Thyroid gland (tissue), 4 donors: ENCODE data around the gene BEND4. TPM values are rescaled to one million over a fixed set of nuclear protein-coding genes. Genes with fewer than 3 reads are reported as not detected.

Experiments used
- DNase-seq, 2 donors: peaks; one replicate each; pipeline ENCODE4 v3.0.0-alpha.2; 2019
- H3K27ac ChIP-seq, 3 donors: fragments of 200-600 bp; sonication (generic); 1 replicate in 2 of 3; 2 replicates in 1 of 3; pipeline ENCODE4 v1.5.1; 2016 to 2019; ENCODE audit warnings: mild to moderate bottlenecking in 1 of 3, moderate library complexity in 1 of 3
- H3K27me3 ChIP-seq: fragments of 200-600 bp; sonication (generic); one replicate; pipeline ENCODE4 v1.5.1; 2019
- H3K36me3 ChIP-seq, 2 donors: fragments of 200-600 bp; sonication (generic); one replicate each; pipeline ENCODE4 v1.5.1; 2016 to 2019
- H3K4me1 ChIP-seq, 2 donors: fragments of 200-600 bp; sonication (generic); one replicate each; pipeline ENCODE4 v1.5.1; 2017 to 2019
- H3K4me3 ChIP-seq, 3 donors: fragments of 200-600 bp; sonication (generic); replicated peaks in 1 of 3; 1 replicate in 2 of 3; 2 replicates in 1 of 3; pipeline ENCODE4 v1.5.1; 2016; ENCODE audit warnings: mild to moderate bottlenecking in 1 of 3
- H3K9me3 ChIP-seq: fragments of 200-600 bp; sonication (generic); one replicate; pipeline ENCODE4 v1.5.1; 2017
- CTCF ChIP-seq, 6 experiments: fragments of 200-600 bp in 3 of 6; fragments of 450-650 bp in 3 of 6; sonication (generic) in 3 of 6; IDR thresholded peaks; one replicate each; pipeline ENCODE4 v1.5.1; 2016 to 2019; ENCODE audit warnings: antibody characterized with exemption in 6 of 6, mild to moderate bottlenecking in 2 of 6, inconsistent platforms in 1 of 6, moderate library complexity in 1 of 6
- POLR2A ChIP-seq, 2 donors: fragments of 450-650 bp; IDR thresholded peaks; one replicate each; pipeline ENCODE4 v1.6.1; 2017; ENCODE audit warnings: antibody characterized with exemption in 2 of 2, mild to moderate bottlenecking in 2 of 2, moderate library complexity in 1 of 2
- WGBS, 2 donors: methylation state at CpG; one replicate each; pipeline ENCODE4 v1.1.5; 2017; 5-methylcytosine and 5-hydroxymethylcytosine counted together
- intact Hi-C: fragments of 100-400 bp; cut with DNase I; formaldehyde crosslinking; loops from one replicate; pipeline ENCODE4 v1.15.1; 2023
- total RNA-seq, 4 donors: library from RNA; depleted of rRNA; stranded (reverse); fragments of >200 nt; gene quantifications; one replicate each; pipeline ENCODE4 v1.2.3, GENCODE V29; 2016

Gene BEND4
- total RNA-seq, 4 donors from 2014 or later, result 0.13 TPM; not detected in 3

GRCh38 chr4:42132099-42132498 lies 20.4 kb downstream of the BEND4 start:
- WGBS, 2 donors, result 90% methylated on average over 7 of the region's 7 CpGs
- DNase-seq, result no peak
- Histone ChIP-seq H3K27me3 (no peaks in the 10 kb centered on the region), H3K36me3 (no peaks in the 10 kb centered on the region), H3K9me3 (no peaks in the 10 kb centered on the region), H3K4me3 (no peak overlapping the region), H3K27ac (no peak overlapping the region), H3K4me1 (no peaks in the 10 kb centered on the region)
- TF ChIP-seq CTCF (IDR thresholded peaks at IDR 0.05) (no peak), POLR2A (IDR thresholded peaks at IDR 0.05) (no peak)
- intact Hi-C loops, result no loop called here

GRCh38 chr4:42123071-42123644 lies 29.3 kb downstream of the BEND4 start:
- no peaks in the 10 kb centered on the region for H3K4me1 ChIP-seq
- intact Hi-C loops, result no loop called here
- H3K27me3 ChIP-seq, result no peaks in the 10 kb centered on the region
- DNase-seq, result no peak
- no peaks in the 10 kb centered on the region for H3K36me3 ChIP-seq
- no peak overlapping the region for H3K4me3 ChIP-seq
- WGBS, 2 donors, result 93% methylated on average over 2 of the region's 2 CpGs
- TF ChIP-seq POLR2A (IDR thresholded peaks at IDR 0.05), result no peak
- no peak for TF ChIP-seq CTCF (IDR thresholded peaks at IDR 0.05)
- no peaks in the 10 kb centered on the region for H3K9me3 ChIP-seq
- H3K27ac ChIP-seq, result no peak overlapping the region

GRCh38 chr4:42122237-42122636 lies 30.2 kb downstream of the BEND4 start:
- Histone ChIP-seq H3K27ac (no peak overlapping the region), H3K27me3 (no peaks in the 10 kb centered on the region), H3K36me3 (no peaks in the 10 kb centered on the region), H3K4me3 (no peak overlapping the region), H3K9me3 (no peaks in the 10 kb centered on the region), H3K4me1 (no peaks in the 10 kb centered on the region)
- intact Hi-C loops, result no loop called here
- WGBS, 2 donors, result 76 to 80% methylated on average over 4 of the region's 4 CpGs
- DNase-seq, result no peak
- TF ChIP-seq CTCF (IDR thresholded peaks at IDR 0.05) (no peak), POLR2A (IDR thresholded peaks at IDR 0.05) (no peak)

GRCh38 chr4:42119886-42120285 lies 32.6 kb downstream of the BEND4 start:
- Histone ChIP-seq H3K27ac (no peak overlapping the region), H3K9me3 (no peaks in the 10 kb centered on the region), H3K27me3 (no peaks in the 10 kb centered on the region), H3K4me1 (no peaks in the 10 kb centered on the region), H3K4me3 (no peak overlapping the region), H3K36me3 (no peaks in the 10 kb centered on the region)
- no peak for DNase-seq
- intact Hi-C loops, result no loop called here
- TF ChIP-seq CTCF (IDR thresholded peaks at IDR 0.05) (no peak), POLR2A (IDR thresholded peaks at IDR 0.05) (no peak)
- 25 to 35% methylated on average over 12 of the region's 12 CpGs for WGBS, 2 donors

- TF ChIP-seq CTCF (IDR thresholded peaks at IDR 0.05), result no peak
- no peak for TF ChIP-seq POLR2A (IDR thresholded peaks at IDR 0.05)
- intact Hi-C loops, result no loop called here
These were observed 39.6 kb downstream of the BEND4 start for GRCh38 chr4:42112846-42113245.

More at GRCh38 chr4:42112846-42113245, 39.6 kb downstream of the BEND4 start:
- Histone ChIP-seq H3K9me3 (no peaks in the 10 kb centered on the region), H3K27ac (no peak overlapping the region), H3K4me1 (no peaks in the 10 kb centered on the region), H3K4me3 (no peak overlapping the region), H3K36me3 (no peaks in the 10 kb centered on the region), H3K27me3 (no peaks in the 10 kb centered on the region)
- DNase-seq, result no peak
- WGBS, 2 donors, result 55 to 71% methylated on average over 3 of the region's 3 CpGs
